KMS-11 (cell line): ENCODE results near the gene TMEM170B.

Experiments
- H2AFZ ChIP-seq: fragments of 200-600 bp; sonication (generic); 2 replicates; pipeline ENCODE4 v1.6.1; 2016; ENCODE audit warnings: antibody characterized with exemption, mixed run types, low read depth
- H3K27ac ChIP-seq: fragments of 200-600 bp; sonication (generic); 2 replicates; pipeline ENCODE4 v1.6.1; 2016; ENCODE audit warnings: mild to moderate bottlenecking, mixed run types
- H3K27me3 ChIP-seq: fragments of 200-600 bp; sonication (generic); 2 replicates; pipeline ENCODE4 v1.6.1; 2017; ENCODE audit warnings: mild to moderate bottlenecking, low read depth, mixed run types, moderate library complexity; ENCODE audit not compliant: insufficient read depth
- H3K36me3 ChIP-seq: fragments of 200-600 bp; sonication (generic); 2 replicates; pipeline ENCODE4 v1.6.1; 2017; ENCODE audit warnings: mild to moderate bottlenecking, mixed run types; ENCODE audit not compliant: insufficient read depth
- H3K4me1 ChIP-seq: fragments of 200-600 bp; sonication (generic); 2 replicates; pipeline ENCODE4 v1.6.1; 2016; ENCODE audit warnings: mild to moderate bottlenecking, low read depth, mixed run types; ENCODE audit not compliant: poor library complexity, severe bottlenecking
- H3K4me2 ChIP-seq: fragments of 200-600 bp; sonication (generic); 2 replicates; pipeline ENCODE4 v1.7.0; 2016; ENCODE audit warnings: mild to moderate bottlenecking, mixed run types
- H3K4me3 ChIP-seq: fragments of 200-600 bp; sonication (generic); IDR thresholded peaks from 2 replicates; pipeline ENCODE4 v1.6.1; 2017; ENCODE audit warnings: low read depth, low read length, mixed read lengths; ENCODE audit not compliant: insufficient read depth
- H3K79me2 ChIP-seq: fragments of 200-600 bp; sonication (generic); 2 replicates; pipeline ENCODE4 v1.6.1; 2016; ENCODE audit warnings: low read depth, mixed run types; ENCODE audit not compliant: insufficient read depth
- H3K9ac ChIP-seq: fragments of 200-600 bp; sonication (generic); 2 replicates; pipeline ENCODE4 v1.6.1; 2016; ENCODE audit warnings: mild to moderate bottlenecking, mixed run types
- H4K20me1 ChIP-seq: fragments of 200-600 bp; sonication (generic); 2 replicates; pipeline ENCODE4 v1.6.1; 2016; ENCODE audit warnings: mild to moderate bottlenecking, mixed run types; ENCODE audit not compliant: insufficient read depth
- TF ChIP-seq, protein P1 (sequence below): fragments of 200-600 bp; sonication (generic); conservative IDR thresholded peaks from 2 replicates; pipeline ENCODE4 v1.6.1; 2017; ENCODE audit warnings: low read depth, mild to moderate bottlenecking, antibody characterized with exemption, low read length, moderate library complexity, mixed read lengths

TMEM170B gene

DNA sequence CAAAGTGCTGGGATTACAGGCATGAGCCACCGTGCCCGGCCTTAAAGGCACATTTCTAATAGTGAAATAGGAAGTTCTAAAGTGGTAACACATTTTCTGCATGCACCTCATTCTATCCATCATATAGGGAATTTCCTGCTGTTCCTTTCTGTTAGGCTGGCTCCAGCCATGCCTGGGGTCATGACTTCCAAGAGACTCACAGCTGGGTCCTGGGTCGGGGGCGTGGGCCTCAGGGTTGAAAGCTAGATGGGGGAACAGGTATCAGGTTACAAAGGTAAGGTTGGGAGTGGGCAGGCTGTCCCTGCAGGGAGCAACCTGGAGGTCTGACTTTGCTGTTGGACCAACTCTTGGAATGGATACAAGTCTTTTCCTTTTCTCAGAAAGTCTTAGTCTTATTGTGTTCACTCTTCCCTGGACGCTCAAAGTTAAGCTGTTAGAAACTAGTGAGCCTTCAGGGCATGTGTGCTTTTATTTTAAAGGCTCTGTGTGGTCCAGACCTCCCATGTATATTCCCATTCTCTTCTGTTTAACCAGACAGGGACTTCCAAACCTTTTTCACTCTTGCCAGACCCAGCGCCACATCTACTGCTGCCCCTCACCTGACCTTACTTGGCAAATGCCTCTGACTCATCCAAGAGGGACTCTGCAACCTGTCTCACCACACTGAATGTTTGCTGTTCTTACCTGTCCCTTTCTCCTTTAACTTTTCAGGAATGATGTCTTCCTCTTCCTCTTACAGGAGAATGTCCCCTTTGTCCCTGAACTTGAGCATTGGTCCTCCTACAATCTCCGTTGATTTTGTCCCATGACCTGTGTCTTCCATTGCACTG lies 64.4 kb downstream of the TMEM170B start:
- H3K79me2 ChIP-seq: no peaks in the 10 kb centered on the region
- H3K27ac ChIP-seq: no peak overlapping the region
- H3K27me3 ChIP-seq: no peaks in the 10 kb centered on the region
- H4K20me1 ChIP-seq: no peaks in the 10 kb centered on the region
- no peak overlapping the region for H2AFZ ChIP-seq
- H3K4me3 ChIP-seq: no peak overlapping the region
- no peak overlapping the region for H3K4me2 ChIP-seq
- H3K9ac ChIP-seq: no peak overlapping the region
- no peaks in the 10 kb centered on the region for H3K36me3 ChIP-seq
- no peaks in the 10 kb centered on the region for H3K4me1 ChIP-seq
- TF ChIP-seq, protein P1, sequence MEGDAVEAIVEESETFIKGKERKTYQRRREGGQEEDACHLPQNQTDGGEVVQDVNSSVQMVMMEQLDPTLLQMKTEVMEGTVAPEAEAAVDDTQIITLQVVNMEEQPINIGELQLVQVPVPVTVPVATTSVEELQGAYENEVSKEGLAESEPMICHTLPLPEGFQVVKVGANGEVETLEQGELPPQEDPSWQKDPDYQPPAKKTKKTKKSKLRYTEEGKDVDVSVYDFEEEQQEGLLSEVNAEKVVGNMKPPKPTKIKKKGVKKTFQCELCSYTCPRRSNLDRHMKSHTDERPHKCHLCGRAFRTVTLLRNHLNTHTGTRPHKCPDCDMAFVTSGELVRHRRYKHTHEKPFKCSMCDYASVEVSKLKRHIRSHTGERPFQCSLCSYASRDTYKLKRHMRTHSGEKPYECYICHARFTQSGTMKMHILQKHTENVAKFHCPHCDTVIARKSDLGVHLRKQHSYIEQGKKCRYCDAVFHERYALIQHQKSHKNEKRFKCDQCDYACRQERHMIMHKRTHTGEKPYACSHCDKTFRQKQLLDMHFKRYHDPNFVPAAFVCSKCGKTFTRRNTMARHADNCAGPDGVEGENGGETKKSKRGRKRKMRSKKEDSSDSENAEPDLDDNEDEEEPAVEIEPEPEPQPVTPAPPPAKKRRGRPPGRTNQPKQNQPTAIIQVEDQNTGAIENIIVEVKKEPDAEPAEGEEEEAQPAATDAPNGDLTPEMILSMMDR: no peak

DNA sequence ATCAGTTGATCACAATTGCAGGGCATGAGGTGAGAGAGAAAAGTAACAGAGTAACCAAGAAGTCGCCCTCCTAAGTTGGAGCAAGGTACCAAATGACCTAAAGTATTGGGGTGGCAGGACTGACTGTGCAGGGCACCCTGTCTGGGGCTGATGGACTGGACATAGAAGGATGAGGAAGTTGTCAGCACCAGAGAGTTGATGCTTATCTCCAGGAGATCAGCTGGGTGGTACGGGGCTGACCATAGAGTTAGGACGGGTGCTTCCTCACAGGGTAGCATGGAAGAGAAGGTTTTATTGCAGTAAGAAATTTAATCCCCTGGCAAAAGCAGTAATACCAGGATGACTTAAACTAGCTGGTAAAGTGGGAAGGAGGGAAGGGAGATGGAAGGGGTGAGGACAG lies 66.7 kb downstream of the TMEM170B start:
- TF ChIP-seq, protein P1: no peak
- Histone ChIP-seq H3K79me2 (no peaks in the 10 kb centered on the region), H3K36me3 (no peaks in the 10 kb centered on the region), H3K4me3 (no peak overlapping the region), H3K4me2 (no peak overlapping the region), H3K27me3 (no peaks in the 10 kb centered on the region), H4K20me1 (no peaks in the 10 kb centered on the region), H3K27ac (no peak overlapping the region), H3K4me1 (no peaks in the 10 kb centered on the region), H2AFZ (no peak overlapping the region), H3K9ac (no peak overlapping the region)

DNA sequence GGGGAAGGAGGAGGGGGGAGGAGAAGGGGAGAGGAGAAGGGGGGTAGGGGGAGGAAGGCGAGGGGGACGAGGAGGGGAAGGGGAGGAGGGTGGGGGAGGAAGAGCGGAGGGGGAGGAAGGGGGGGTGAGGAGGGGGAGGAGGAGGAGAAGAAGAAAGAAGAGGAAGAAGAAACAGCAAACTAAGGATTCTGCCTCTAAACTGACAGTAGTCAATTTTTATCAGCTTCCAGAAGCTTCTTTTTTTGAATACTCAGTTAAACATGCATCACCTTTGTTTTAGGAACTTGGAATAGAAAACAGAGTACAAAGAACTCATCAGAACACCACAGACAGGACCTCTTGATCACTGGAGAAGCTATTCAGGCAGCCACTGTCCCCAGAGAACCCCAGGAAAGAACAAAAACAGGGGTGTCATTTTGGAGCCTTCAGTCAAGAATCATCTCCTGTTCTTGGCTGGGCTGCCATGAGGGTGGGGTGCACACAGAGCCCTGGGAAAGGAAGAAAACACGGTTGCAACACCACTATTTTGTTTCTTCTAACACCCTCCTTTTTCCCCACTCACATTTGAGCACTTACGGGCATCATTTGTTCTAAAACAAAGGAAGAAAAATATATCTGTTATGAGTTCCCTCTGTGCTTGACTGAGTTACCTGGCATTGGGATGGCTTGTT lies 67.4 kb downstream of the TMEM170B start:
- no peaks in the 10 kb centered on the region for H3K79me2 ChIP-seq
- no peak overlapping the region for H2AFZ ChIP-seq
- H3K36me3 ChIP-seq: no peaks in the 10 kb centered on the region
- H3K9ac ChIP-seq: no peak overlapping the region
- H3K4me1 ChIP-seq: no peaks in the 10 kb centered on the region
- TF ChIP-seq, protein P1: no peak
- H3K27me3 ChIP-seq: no peaks in the 10 kb centered on the region
- no peak overlapping the region for H3K4me2 ChIP-seq
- no peaks in the 10 kb centered on the region for H4K20me1 ChIP-seq
- no peak overlapping the region for H3K27ac ChIP-seq
- no peak overlapping the region for H3K4me3 ChIP-seq

DNA sequence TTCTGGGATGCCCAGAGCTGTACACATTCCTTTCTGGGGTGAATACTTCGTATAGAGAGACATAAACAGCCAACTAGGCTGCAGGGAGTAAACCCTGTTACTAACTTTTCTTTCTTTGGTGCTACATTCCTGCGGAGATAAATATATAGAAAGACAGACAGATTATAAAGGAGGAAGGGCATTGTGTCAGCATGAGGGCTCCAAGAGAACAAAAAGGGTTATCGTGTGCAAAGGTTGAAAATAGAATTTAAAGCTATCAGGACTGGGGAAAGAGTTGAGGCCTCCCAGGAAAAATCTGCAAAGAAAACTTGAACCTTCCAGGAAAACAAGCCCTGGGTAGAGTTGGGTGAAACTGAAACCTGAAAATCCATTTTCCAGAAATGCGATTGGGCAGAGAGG lies 68.0 kb downstream of the TMEM170B start:
- H3K9ac ChIP-seq: no peak overlapping the region
- no peak overlapping the region for H3K27ac ChIP-seq
- no peaks in the 10 kb centered on the region for H3K4me1 ChIP-seq
- no peaks in the 10 kb centered on the region for H4K20me1 ChIP-seq
- TF ChIP-seq, protein P1: no peak
- no peak overlapping the region for H3K4me2 ChIP-seq
- no peak overlapping the region for H3K4me3 ChIP-seq
- no peaks in the 10 kb centered on the region for H3K27me3 ChIP-seq
- no peak overlapping the region for H2AFZ ChIP-seq
- H3K36me3 ChIP-seq: no peaks in the 10 kb centered on the region
- no peaks in the 10 kb centered on the region for H3K79me2 ChIP-seq
